Fibroblast of lung (primary cell): ENCODE data around the gene CCDC92.

Experiments used
- EZH2 ChIP-seq: IDR thresholded peaks from 2 replicates; pipeline ENCODE4 v1.5.1; 2012; ENCODE audit warnings: low read length, control low read depth, mild to moderate bottlenecking; ENCODE audit errors: missing control alignments
- TF ChIP-seq, protein P1 (sequence below), 2 donors: IDR thresholded peaks in 1 of 2; conservative IDR thresholded peaks in 1 of 2; 1 replicate in 1 of 2; 2 replicates in 1 of 2; pipeline ENCODE4 v1.5.1; 2011 to 2012; ENCODE audit warnings: low read length in 2 of 2, control low read depth in 1 of 2, inconsistent platforms in 1 of 2, low read depth in 1 of 2, mild to moderate bottlenecking in 1 of 2

DNA sequence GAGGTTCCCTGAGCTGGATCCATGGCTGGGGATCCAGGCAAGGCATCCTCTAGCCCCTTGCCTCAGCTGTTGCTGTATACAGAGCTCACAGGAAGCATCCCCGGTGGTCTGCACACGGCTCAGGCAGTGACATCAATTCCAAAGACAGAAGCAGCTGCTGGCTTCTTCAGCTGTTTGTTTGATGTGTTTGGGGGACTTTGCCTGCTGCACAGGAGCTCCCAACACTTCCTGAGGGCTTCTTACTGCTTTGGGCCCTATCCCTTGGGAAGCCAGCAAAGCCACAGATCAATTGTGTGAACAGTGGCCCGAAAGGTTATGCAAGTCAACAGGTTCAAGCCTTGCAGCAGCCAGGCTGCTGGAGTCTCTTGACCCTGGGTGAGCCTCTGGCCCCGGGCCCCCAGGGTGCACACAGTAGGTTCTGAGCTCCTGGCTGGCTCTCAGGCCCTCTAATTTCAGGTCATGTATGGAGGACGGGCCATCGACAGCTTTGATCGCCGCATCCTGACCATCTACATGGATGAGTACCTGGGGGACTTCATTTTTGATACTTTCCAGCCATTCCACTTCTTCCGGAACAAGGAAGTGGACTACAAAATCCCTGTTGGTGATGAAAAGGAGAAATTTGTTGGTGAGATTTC lies 42.6 kb downstream of the CCDC92 start:
- TF ChIP-seq, protein P1, sequence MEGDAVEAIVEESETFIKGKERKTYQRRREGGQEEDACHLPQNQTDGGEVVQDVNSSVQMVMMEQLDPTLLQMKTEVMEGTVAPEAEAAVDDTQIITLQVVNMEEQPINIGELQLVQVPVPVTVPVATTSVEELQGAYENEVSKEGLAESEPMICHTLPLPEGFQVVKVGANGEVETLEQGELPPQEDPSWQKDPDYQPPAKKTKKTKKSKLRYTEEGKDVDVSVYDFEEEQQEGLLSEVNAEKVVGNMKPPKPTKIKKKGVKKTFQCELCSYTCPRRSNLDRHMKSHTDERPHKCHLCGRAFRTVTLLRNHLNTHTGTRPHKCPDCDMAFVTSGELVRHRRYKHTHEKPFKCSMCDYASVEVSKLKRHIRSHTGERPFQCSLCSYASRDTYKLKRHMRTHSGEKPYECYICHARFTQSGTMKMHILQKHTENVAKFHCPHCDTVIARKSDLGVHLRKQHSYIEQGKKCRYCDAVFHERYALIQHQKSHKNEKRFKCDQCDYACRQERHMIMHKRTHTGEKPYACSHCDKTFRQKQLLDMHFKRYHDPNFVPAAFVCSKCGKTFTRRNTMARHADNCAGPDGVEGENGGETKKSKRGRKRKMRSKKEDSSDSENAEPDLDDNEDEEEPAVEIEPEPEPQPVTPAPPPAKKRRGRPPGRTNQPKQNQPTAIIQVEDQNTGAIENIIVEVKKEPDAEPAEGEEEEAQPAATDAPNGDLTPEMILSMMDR (conservative IDR thresholded peaks at IDR 0.05 in 1 of 2, IDR thresholded peaks at IDR 0.05 in 1 of 2; ENCODE audit: low read depth in 1 of 2, low read length in 2 of 2): no peak
- no peak for TF ChIP-seq EZH2
